GM21381 (cell line): ENCODE measurements around the gene GSK3B.

Experiments used
- ATAC-seq: cut with Tn5 transposase; IDR thresholded peaks from one replicate; pipeline ENCODE4 v1.9.1; 2021; ENCODE audit warnings: mild to moderate bottlenecking, moderate library complexity; ENCODE audit not compliant: unreplicated experiment

Gene GSK3B

DNA sequence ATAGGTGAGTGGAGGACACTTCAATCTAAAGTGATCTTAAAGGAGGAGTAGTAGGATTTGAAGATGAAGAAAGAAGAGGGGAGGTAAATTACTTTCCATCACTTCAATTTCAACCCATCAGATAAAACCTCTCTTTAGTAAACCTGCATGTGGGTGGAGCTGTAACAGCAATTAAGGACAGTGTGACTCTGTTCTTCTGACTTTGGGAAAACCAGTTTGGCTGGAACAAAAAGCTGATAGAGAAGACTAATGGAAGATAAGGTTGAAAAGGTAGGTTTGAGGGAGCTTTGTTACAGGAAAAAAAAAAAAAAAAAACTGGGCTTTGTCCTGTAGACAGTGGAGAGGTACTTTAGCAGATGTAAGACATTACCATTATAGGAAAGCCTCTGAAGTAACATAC, 4.5 kb upstream of the GSK3B start:
- ATAC-seq, result no peak

DNA sequence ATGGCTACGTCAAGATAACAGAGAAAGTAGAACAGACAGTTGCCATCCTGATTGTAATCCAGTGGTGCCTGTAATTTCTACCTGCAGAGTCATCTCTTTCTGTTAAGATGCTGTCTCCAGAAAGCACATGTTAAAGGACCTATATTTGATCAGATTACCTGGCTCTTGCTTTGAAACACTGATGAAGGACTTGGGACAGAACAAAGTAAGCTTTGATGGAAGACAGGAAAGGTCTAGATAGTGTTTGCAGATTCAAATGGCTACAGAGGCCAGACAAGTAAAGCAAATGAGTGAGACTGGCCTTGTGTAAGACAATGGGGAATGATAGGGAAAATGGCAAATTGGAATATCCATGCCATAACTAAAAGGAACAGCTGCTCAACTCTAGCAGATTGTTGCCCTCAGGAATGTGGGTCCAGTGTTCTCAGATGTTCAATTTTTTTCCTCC, 1.8 kb upstream of the GSK3B start:
- ATAC-seq, result no peak

DNA sequence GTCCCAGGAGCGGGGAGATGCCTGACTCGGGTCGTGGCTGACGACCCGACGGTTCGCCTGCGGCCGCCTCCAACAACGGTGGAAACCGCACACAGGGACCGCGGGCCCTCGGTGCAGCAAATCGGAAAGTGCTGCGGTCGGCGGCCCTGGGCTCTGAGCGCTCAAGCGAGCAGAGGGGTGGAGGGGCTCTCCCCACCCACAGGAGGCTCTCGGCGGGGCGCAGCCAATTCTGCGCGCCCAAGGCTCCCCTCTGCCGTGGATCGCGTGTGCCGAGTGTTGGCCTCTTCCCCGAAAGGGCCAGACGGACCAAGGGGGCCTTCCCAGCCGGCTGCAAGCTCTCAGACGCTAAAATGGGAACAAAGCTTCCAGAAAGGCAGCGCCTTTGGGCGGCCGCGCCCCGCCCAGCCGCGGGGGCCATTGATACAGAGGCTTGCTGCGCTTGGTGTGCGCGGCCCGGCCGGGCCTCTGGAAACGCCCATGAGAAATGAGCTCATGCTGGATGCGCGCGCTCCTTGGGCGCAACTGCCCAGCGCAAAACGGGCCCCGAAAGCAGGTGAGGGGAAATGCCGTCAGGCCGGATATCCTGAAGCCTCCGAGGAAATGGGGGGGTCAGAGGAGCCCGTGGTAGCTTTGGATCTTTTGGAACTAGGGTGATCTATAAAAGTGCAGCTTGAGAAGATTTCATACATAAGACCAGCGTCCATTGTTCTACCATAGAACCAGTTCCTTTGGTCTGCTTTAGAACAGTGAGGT, 1.2 kb upstream of the GSK3B start:
- peak; percentile 38 for ATAC-seq

DNA sequence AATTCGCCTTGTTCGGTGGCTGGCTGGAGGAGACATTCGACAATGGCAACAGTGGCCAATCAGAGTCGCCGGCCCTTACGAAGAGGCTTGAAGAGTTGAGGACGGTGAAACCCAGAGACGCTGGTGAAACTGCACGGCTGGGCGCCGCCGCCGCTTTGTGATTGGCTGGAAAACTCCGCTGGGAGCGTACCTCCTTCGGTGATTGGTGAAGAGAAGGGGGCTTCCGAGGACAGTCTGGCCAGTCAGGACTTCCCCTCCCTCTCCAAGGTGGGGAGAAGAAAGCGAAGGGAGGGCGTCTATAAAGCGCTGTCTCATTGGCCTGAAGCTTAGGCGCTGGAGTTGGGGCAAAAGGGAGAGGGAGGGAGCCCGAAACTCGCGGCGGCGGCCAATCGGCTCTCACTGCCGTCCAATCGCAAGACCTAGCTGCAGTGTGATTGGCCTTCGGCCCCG, 554 bp upstream of the GSK3B start:
- peak; percentile 54 for ATAC-seq

DNA sequence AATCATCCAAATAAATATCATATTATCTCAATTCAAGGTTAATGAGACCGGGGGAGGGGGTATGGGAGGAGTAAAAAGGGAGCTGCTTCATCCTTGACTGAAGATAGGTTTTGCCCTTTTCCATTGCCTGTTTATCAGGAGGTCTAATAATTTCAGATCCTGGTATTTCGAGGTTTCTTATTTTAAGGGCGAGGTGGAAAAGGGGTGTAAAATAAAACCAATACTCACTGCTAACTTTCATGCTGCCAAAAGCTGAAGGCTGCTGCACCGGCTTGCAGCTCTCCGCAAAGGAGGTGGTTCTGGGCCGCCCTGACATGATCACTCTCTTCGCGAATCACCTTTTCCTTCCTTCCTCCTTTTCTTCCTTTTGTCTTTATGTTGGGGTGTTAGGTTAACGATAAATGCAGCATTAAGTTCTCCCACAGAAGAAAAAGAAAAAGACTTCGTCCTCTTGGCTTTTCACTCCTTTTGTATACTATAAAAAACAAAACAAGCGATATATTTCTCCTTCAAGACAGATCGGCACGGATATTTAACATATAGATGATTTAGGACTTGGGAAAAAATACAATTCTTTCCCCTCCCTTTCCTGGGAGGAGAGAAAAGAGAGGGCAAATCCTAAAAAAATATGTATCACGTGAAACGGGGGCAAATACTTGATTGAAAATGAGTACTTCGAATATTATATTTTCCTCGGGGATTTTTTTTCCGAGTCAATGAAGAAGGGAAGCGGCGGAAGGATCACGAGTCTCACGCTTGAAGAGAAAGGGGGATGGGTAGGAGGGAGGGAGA, 932 bp downstream of the GSK3B start:
- no peak for ATAC-seq

DNA sequence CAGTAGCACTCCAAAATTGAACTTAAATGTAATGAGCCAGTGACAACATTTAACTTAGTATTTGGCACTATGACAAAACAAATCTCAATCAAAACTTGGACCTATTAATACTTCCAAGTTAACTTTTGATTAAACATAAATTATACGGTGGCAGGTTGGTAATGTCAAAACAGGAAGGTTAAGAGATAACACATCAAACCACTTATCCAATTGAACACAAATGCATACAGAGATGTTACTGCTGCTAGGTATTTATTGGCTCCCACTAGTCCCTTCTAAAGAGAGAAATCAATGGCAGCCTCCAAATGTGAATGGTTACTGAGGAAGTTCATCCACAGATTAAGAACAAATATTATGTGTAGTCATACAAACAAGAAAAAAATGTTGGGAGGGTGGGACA, 1.8 kb downstream of the GSK3B start:
- no peak for ATAC-seq

DNA sequence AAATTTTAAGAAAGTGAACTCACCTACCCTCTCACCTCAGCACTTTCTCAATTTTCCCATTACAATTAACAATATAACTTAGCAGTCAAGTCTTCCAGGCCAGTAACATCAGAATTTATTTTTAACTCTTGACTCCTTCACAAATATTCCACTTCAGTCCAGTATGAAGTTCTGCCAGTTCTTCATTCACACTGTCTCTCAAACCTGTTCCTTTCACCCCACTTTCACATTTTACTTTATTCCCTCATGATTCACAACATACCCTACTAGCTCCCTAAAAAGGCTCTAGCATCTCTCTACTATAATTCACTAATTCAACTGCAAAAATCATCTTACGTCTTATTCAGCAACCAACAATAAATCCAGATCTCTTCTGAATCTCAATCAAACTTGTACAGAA, 3.8 kb downstream of the GSK3B start:
- ATAC-seq, result no peak

DNA sequence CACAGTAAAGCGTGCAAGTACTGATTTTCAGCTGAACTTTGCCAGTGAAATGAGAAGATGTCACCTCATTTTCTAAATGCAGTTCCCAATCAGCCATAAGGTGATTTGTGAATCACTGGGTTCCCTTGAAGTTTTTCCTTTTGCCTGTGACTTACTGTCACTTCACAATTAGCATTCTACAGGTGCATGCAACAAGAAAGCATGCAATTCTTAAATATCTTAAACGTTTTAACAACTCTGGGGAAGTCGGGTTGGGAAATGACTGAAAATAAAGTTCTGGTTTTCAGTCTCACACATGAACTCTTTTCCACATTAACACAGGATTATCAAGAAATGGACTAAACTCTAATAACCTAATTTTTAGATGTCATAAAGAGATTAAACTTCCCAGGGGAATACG, 5.2 kb downstream of the GSK3B start:
- ATAC-seq, result no peak

DNA sequence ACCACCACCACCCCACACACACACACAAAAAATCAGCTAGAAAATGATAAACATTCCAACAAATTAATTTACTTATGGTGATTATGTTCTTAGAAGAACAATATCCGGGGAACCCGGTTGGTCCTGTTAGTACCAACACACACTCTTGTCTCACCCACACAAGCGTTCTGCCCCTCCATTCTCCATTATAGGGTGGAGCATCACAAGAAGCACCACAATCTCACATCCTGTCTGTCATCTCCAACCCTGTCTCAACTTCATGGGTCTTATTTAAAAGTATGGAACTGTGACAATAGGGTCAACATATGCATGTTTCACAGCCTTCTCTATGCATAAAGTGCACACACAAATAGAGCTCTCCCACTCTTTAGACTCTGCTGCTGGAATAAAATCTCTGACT, 5.6 kb downstream of the GSK3B start:
- no peak for ATAC-seq

DNA sequence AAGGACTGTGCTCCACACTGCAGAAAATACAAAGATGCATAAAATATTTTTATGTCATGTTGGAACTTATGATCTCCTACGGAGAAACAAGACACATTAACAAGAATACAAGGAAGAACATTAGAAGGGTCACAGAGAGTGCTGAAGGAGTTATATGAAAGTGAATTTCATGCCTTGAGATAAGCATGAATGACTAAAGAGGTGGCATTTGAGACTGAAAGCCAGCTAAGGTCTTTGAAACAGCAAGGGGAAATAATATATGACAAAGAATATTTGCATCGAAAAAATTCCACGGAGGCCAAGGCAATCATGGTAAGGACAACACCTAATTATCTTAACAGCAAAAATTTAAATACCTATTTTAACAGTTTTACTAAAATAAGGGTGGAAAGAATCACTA, 12.5 kb downstream of the GSK3B start:
- peak; percentile 81 for ATAC-seq

DNA sequence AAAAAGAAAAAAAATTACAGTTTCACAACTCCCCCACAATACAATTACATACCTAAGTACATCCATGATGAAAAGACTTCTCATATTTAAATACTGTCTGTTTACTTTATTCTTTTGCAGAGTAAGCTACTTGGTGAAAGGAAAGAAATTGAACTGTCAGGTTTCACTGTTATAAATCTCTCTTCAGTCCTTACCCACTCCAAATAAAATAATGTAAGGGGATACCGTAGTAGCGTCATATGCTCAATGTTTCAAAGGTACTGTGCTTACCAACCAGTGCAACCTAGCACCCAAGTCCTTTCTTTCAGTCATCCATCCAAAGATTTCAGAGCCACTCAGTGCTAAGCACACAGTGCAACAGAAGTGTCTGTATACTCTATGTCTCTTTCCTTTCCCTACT, 13.4 kb downstream of the GSK3B start:
- ATAC-seq, result no peak

DNA sequence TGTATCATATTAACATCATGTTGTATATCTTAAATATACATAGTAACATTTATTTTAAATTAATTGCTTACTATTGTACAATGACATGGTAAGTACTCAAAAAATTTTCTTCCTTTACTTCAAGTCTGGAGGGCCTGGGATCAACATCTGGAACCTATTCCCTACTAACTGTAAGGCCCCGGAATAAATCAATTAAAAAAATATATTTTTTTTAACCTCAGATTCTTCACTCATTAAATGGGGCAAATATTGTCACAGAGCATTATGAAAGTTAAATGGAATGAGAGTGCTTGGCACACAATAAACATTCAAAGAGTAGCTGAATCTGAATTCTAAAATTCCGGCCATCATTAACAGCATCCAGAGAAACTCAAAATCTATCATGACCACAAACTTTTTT, 16.5 kb downstream of the GSK3B start:
- ATAC-seq, result no peak

DNA sequence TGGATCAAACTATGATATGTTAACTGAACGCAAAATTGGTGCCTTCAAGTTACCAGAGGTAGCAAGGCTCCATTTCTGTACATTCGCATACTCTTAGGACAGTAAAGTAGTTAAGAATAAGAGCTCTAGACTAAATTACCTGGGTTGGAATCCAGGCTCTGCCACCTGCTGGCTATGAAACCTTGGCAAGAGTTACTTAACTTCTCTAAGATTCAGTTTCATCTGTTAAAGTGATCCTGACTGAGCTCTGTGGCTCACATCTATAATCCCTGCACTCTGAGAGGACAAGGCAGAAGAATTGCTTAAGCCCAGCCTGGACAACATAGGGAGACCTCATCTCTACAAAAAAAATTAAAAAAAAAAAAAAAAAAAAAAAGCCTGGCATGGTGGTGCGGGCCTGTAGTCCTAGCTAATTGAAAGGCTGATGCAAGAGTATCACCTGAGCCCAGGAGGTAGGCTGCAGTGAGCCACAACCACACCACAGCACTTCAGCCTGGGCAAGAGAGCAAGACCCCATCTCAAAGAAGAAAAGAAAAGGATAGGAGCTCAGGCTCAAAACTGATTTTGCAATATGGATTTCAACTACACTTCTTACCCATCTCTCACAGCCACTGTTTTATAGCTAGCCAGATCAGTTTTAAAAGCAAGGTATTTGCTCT, 21.3 kb downstream of the GSK3B start:
- ATAC-seq, result no peak

DNA sequence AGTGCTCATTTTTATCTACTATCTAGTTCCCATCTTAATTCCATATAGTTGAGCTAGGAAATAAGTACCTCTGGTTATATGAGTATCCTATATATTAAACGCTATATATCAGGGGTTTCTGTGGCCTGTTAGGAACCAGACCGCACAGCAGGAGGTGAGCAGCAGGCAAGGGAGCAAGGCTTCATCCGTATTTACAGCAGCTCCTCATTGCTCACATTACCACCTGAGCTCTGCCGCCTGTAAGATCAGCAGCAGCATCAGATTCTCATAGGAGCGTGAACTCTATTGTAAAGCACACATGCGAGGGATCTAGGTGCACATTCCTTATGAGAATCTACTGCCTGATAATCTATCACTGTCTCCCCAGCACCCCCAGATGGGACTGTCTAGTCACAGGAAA, 23.0 kb downstream of the GSK3B start:
- no peak for ATAC-seq

DNA sequence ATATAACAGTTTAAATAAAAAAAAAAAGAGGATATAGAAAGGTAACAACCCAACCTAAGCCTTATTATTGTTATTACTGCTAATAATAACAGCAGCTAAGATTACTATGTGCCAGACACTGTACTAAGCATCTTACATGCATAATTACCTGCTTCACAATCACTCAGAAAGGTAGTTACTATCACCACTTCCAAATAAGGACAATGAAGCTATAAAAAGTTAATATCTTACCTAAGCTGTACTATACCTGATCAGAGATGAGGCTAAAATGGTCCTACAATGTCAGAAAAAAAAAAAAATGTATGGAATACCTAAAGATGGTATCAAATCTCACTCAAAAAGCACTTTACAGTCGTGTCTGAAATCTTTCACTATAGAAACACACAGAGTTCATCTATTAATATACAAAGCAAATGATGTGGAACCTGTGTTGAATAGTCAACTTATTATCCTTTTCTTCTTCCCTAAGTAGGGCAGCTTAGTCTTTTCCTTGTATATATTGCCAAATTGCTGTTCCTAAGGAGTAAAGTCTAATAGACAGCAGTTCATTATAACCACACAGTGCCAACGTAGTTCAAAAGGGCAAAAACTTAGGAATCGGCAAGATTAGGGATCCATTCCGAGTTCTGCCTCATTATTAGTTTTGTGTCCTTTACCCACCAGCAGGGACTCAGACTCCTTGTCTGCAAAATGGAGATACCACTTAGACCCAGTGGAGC, 23.8 kb downstream of the GSK3B start:
- ATAC-seq, result no peak

DNA sequence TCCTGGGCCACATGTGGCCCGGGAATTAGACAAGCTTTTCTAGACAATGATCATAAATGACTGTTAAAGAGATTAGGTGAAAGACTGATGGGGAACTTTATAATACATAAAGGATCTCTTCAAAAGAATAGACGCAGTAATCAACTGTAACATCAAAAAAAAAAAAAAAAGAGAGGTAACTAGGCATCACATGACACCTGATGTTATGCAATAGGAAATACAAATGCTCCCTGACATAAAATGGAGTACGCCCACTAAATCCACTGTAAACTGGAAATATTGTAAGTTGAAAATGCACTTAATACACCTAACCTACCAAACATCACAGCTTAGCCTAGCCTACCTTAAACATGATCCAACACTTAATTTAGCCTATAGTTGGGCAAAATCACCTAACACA, 27.2 kb downstream of the GSK3B start:
- no peak for ATAC-seq

DNA sequence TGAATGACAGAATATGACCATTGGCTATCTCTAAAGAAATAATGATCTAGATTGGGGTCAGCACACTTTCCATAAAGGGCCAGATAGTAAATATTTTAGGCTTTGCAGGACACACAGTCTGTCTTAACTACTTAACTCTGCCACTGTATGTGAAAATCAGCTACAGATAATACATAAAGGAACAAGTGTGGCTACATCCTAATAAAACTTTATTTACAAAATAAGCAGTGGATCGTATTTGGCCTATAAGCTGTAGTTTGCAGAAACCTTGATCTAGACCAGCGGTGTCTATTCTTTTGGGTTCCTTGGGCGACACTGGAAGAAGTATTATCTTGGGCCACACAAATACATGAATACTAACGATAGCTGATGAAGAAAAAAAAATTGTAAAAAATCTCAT, 27.6 kb downstream of the GSK3B start:
- no peak for ATAC-seq

DNA sequence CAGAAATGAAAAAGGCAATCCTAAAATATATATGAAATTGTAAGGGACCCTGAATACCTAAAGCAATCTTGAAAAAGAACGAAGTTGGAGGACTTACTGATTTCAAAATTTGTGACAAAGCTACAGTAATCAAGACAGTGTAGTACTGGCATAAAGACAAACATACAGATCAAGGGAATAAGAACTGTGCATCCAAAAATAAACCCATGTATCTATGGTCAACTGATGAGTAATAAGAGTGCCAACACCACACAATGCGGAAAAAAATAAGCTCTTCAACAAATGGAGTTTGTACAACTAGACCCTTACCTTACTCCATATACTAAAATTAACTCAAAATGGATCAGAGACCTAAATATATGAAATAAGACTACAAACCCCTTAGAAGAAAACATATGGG, 29.6 kb downstream of the GSK3B start:
- ATAC-seq, result no peak

DNA sequence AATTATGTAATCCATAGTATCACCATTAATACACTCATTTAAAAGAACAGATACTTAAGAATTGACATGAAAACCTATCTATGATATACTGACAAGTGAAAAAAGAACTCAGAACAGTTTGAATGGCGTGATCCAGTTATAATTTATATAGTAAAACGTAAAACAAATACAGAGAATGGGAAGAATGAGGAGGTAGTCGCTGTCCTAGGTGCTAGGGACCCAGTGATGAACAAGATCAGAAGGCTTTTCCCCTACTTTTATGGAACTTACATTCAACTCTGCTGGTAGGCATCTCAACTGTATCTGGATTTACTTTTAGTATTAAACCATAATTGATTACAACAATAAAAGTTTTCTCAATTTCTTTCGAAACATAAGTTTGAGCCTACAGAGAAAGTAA, 31.8 kb downstream of the GSK3B start:
- ATAC-seq, result no peak

DNA sequence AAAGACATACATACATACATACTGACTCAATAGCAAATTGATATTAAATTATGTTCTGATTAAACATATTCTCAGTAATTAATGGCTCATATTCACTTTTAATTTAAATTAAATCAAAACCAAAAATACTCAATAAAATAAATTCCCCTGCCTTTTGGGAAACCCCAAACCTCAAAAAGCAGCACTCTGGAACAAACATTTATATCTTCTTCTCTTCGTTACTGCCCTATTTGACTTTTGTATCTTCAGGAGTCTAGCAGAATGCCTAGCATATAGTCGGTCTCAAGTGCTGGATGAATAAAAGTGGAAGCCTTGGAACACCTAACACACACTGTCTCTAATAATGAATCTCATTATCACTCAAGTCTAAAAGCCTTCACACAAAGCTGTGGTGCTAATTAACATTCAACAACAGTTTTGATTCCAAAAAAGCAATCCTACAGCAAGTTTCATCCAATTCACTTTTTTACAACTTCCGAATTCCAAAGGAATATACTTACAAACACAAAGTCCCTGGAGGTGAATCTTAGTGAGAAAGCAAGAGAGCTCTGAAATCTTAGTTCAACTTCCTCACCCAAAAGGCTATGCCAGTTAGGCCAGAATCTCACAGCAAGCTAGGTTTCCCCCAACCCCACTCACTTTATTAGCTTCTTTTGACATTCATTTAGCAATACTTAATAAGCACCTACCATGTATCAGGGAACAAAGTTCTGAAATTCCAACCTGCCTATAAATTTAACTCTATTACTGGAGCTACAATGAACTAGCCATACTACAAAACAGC, 35.0 kb downstream of the GSK3B start:
- no peak for ATAC-seq
